HepG2 (cell line): ENCODE results near the gene KLF11. TPM values are rescaled to one million over a fixed set of nuclear protein-coding genes. Genes with fewer than 3 reads are reported as not detected.

ENCODE experiments used
- ELF4 ChIP-seq: sonication (generic); formaldehyde crosslinking; IDR thresholded peaks from 2 replicates; pipeline ENCODE4 v1.5.0; 2020; ENCODE audit warnings: missing genetic modification reagents, mild to moderate bottlenecking, moderate library complexity, borderline replicate concordance
- PHF21A ChIP-seq: sonication (generic); formaldehyde crosslinking; IDR thresholded peaks from 2 replicates; pipeline ENCODE4 v1.5.0; 2020; ENCODE audit warnings: mild to moderate bottlenecking, missing genetic modification reagents
- RARA ChIP-seq: IDR thresholded peaks from 2 replicates; pipeline ENCODE4 v1.6.1; 2016; ENCODE audit warnings: missing genetic modification reagents, missing compliant biosample characterization
- SKI ChIP-seq: fragments of 450-650 bp; IDR thresholded peaks from one replicate; pipeline ENCODE4 v1.6.1; 2018; ENCODE audit warnings: mild to moderate bottlenecking; ENCODE audit not compliant: partially characterized antibody
- TOPORS ChIP-seq: sonication (generic); formaldehyde crosslinking; IDR thresholded peaks from 2 replicates; pipeline ENCODE4 v1.8.0; 2023; ENCODE audit warnings: mild to moderate bottlenecking, missing genetic modification reagents
- ZFP62 ChIP-seq: sonication (generic); formaldehyde crosslinking; IDR thresholded peaks from 2 replicates; pipeline ENCODE4 v1.4.0; 2020; ENCODE audit warnings: missing genetic modification reagents
- ZNF253 ChIP-seq: sonication (generic); formaldehyde crosslinking; IDR thresholded peaks from 2 replicates; pipeline ENCODE4 v1.8.0; 2022; ENCODE audit warnings: mild to moderate bottlenecking, missing genetic modification reagents, borderline replicate concordance
- ZNF260 ChIP-seq: sonication (generic); formaldehyde crosslinking; IDR thresholded peaks from 2 replicates; pipeline ENCODE4 v1.4.0; 2020; ENCODE audit warnings: missing genetic modification reagents, low read depth, mild to moderate bottlenecking, borderline replicate concordance
- ZNF326 ChIP-seq: sonication (generic); formaldehyde crosslinking; IDR thresholded peaks from 2 replicates; pipeline ENCODE4 v1.4.0; 2020; ENCODE audit warnings: missing genetic modification reagents, borderline replicate concordance
- ZNF343 ChIP-seq: sonication (generic); formaldehyde crosslinking; IDR thresholded peaks from 2 replicates; pipeline ENCODE4 v1.4.0; 2020; ENCODE audit warnings: mild to moderate bottlenecking, missing genetic modification reagents
- ZNF367 ChIP-seq: sonication (generic); formaldehyde crosslinking; IDR thresholded peaks from 2 replicates; pipeline ENCODE4 v1.4.0; 2020; ENCODE audit warnings: missing genetic modification reagents, borderline replicate concordance
- ZNF513 ChIP-seq: sonication (generic); formaldehyde crosslinking; conservative IDR thresholded peaks from 2 replicates; pipeline ENCODE4 v1.5.0; 2020; ENCODE audit warnings: missing genetic modification reagents
- ZNF564 ChIP-seq: sonication (generic); formaldehyde crosslinking; IDR thresholded peaks from 2 replicates; pipeline ENCODE4 v1.8.1; 2023; ENCODE audit warnings: mild to moderate bottlenecking, missing genetic modification reagents
- ZNF773 ChIP-seq: sonication (generic); formaldehyde crosslinking; IDR thresholded peaks from 2 replicates; pipeline ENCODE4 v1.4.0; 2020; ENCODE audit warnings: missing genetic modification reagents, borderline replicate concordance
- ZSCAN21 ChIP-seq: sonication (generic); formaldehyde crosslinking; IDR thresholded peaks from 2 replicates; pipeline ENCODE4 v1.8.0; 2022; ENCODE audit warnings: mild to moderate bottlenecking, missing genetic modification reagents, moderate library complexity, borderline replicate concordance
- polyA plus RNA-seq, 8 experiments: library from polyadenylated mRNA; depleted of rRNA in 3 of 8; stranded (reverse) in 7 of 8; unstranded in 1 of 8; fragments of >200 nt; fragmentation: Illumina TruSeq in 4 of 8; extraction: Trizol in 4 of 8; gene quantifications; 2 replicates each; pipeline versions ENCODE4 v1.2.1 to v1.2.3, GENCODE V29; 2011 to 2016; ENCODE audit warnings: low read depth in 4 of 8, missing spikeins in 1 of 8, mixed read lengths in 1 of 8; ENCODE audit not compliant: insufficient read depth in 1 of 8
- total RNA-seq, 5 experiments: library from RNA; depleted of rRNA; stranded (reverse); fragments of >200 nt; fragmentation: Illumina TruSeq; extraction: Trizol; gene quantifications; 2 replicates each; pipeline ENCODE4 v1.2.3, GENCODE V29; 2016; ENCODE audit warnings: low read depth in 1 of 5
- TF ChIP-seq, protein P1 (sequence below): sonication (generic); formaldehyde crosslinking; IDR thresholded peaks from 2 replicates; pipeline ENCODE4 v1.5.0; 2020; ENCODE audit warnings: mild to moderate bottlenecking, missing genetic modification reagents
- TF ChIP-seq, protein P2 (sequence below): sonication (generic); formaldehyde crosslinking; IDR thresholded peaks from 2 replicates; pipeline ENCODE4 v1.5.1; 2020; ENCODE audit warnings: mild to moderate bottlenecking, missing genetic modification reagents, moderate library complexity
- TF ChIP-seq, protein P3 (sequence below): sonication (generic); formaldehyde crosslinking; IDR thresholded peaks from 2 replicates; pipeline ENCODE4 v1.8.1; 2022; ENCODE audit warnings: low read depth, mild to moderate bottlenecking, missing genetic modification reagents

Gene KLF11
- total and polyA plus RNA-seq, 2 of the 13 experiments (the other 11 are each of a cell fraction or from before 2014, with no cell fraction given) = 2.5 to 11.8 TPM

DNA sequence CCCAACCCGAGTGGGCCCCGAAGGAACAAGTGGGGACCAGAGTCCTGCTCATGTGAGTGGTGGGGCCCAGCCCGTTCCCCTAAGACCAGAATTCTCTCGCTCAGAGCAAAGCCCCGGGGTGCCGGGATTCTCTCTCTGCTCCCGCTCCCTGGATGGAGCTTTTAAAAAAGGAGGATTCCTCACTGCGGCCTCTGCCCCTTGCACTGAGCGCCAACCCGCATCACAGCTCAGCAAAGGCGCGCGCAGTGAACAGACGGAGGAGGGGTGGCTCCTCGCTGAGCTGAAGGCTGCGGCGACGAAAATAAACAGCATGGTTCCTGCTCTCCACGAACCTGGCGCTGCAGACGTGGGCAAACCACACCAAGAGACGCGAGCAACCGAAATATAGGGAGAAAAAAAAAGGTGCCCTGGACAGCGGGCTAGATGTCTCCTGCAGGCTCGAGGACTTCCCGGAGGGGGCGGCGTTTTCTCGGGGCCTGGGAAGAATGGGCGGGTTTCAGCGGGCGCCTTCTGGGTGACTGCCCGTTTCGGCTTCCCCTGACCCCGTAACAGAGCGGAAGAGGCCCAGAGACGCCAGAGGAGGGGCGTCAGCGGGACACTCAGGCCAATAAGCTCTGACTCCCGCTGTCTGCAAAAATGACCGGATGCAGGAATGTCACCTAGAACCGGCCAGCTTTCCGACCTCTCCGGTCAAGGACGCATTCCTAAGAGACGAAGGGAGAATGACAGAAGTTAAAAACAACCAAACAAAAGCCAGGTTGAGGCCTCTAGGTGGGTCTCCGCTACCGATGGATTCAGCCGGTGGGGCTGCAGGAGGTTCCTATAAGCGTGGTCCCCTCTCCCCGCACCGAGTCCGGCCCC, 819 bp upstream of the KLF11 start (continued):
- TF ChIP-seq ZNF367 = no peak
- no peak for TF ChIP-seq ZNF260 (CRISPR knock-in tag)
- TF ChIP-seq, protein P1, sequence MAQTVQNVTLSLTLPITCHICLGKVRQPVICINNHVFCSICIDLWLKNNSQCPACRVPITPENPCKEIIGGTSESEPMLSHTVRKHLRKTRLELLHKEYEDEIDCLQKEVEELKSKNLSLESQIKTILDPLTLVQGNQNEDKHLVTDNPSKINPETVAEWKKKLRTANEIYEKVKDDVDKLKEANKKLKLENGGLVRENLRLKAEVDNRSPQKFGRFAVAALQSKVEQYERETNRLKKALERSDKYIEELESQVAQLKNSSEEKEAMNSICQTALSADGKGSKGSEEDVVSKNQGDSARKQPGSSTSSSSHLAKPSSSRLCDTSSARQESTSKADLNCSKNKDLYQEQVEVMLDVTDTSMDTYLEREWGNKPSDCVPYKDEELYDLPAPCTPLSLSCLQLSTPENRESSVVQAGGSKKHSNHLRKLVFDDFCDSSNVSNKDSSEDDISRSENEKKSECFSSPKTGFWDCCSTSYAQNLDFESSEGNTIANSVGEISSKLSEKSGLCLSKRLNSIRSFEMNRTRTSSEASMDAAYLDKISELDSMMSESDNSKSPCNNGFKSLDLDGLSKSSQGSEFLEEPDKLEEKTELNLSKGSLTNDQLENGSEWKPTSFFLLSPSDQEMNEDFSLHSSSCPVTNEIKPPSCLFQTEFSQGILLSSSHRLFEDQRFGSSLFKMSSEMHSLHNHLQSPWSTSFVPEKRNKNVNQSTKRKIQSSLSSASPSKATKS (CRISPR knock-in tag) = no peak
- no peak; the same call in 1 of the 2 replicates for TF ChIP-seq ZNF343 (CRISPR knock-in tag)
- no peak for TF ChIP-seq ZSCAN21 (CRISPR knock-in tag)
- TF ChIP-seq ZNF326 (CRISPR knock-in tag) = no peak
- no peak; the same call in 1 of the 2 replicates for TF ChIP-seq PHF21A (CRISPR knock-in tag)
- no peak for TF ChIP-seq ELF4 (CRISPR knock-in tag)
- no peak for TF ChIP-seq ZNF773 (CRISPR knock-in tag)
- peak; percentile 72 for TF ChIP-seq RARA (CRISPR knock-in tag)
- TF ChIP-seq TOPORS = no peak
- TF ChIP-seq ZFP62 = no peak
- TF ChIP-seq ZNF253 (CRISPR knock-in tag) = no peak
- TF ChIP-seq, protein P2, sequence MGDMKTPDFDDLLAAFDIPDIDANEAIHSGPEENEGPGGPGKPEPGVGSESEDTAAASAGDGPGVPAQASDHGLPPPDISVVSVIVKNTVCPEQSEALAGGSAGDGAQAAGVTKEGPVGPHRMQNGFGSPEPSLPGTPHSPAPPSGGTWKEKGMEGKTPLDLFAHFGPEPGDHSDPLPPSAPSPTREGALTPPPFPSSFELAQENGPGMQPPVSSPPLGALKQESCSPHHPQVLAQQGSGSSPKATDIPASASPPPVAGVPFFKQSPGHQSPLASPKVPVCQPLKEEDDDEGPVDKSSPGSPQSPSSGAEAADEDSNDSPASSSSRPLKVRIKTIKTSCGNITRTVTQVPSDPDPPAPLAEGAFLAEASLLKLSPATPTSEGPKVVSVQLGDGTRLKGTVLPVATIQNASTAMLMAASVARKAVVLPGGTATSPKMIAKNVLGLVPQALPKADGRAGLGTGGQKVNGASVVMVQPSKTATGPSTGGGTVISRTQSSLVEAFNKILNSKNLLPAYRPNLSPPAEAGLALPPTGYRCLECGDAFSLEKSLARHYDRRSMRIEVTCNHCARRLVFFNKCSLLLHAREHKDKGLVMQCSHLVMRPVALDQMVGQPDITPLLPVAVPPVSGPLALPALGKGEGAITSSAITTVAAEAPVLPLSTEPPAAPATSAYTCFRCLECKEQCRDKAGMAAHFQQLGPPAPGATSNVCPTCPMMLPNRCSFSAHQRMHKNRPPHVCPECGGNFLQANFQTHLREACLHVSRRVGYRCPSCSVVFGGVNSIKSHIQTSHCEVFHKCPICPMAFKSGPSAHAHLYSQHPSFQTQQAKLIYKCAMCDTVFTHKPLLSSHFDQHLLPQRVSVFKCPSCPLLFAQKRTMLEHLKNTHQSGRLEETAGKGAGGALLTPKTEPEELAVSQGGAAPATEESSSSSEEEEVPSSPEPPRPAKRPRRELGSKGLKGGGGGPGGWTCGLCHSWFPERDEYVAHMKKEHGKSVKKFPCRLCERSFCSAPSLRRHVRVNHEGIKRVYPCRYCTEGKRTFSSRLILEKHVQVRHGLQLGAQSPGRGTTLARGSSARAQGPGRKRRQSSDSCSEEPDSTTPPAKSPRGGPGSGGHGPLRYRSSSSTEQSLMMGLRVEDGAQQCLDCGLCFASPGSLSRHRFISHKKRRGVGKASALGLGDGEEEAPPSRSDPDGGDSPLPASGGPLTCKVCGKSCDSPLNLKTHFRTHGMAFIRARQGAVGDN = peak; percentile 69
- TF ChIP-seq ZNF564 = no peak
- TF ChIP-seq, protein P3, sequence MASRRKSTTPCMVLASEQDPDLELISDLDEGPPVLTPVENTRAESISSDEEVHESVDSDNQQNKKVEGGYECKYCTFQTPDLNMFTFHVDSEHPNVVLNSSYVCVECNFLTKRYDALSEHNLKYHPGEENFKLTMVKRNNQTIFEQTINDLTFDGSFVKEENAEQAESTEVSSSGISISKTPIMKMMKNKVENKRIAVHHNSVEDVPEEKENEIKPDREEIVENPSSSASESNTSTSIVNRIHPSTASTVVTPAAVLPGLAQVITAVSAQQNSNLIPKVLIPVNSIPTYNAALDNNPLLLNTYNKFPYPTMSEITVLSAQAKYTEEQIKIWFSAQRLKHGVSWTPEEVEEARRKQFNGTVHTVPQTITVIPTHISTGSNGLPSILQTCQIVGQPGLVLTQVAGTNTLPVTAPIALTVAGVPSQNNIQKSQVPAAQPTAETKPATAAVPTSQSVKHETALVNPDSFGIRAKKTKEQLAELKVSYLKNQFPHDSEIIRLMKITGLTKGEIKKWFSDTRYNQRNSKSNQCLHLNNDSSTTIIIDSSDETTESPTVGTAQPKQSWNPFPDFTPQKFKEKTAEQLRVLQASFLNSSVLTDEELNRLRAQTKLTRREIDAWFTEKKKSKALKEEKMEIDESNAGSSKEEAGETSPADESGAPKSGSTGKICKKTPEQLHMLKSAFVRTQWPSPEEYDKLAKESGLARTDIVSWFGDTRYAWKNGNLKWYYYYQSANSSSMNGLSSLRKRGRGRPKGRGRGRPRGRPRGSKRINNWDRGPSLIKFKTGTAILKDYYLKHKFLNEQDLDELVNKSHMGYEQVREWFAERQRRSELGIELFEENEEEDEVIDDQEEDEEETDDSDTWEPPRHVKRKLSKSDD = no peak
- no peak for TF ChIP-seq ZNF513 (CRISPR knock-in tag)
- TF ChIP-seq SKI = no peak
